Occipital lobe (tissue), 2 donors: Measurements from ENCODE around the gene CNN2. TPM values are rescaled to one million over a fixed set of nuclear protein-coding genes. Genes with fewer than 3 reads are reported as not detected.

ENCODE experiments used
- DNase-seq: peaks from one replicate; lab custom pipeline; 2025; lab: John Stamatoyannopoulos, UW
- total RNA-seq: library from RNA; depleted of rRNA; stranded (reverse); fragments of >200 nt; gene quantifications from one replicate; pipeline ENCODE4 v1.2.3, GENCODE V29; 2014

CNN2 gene
- total RNA-seq, 1 donor from 2014 or later, result 9.5 TPM

DNA sequence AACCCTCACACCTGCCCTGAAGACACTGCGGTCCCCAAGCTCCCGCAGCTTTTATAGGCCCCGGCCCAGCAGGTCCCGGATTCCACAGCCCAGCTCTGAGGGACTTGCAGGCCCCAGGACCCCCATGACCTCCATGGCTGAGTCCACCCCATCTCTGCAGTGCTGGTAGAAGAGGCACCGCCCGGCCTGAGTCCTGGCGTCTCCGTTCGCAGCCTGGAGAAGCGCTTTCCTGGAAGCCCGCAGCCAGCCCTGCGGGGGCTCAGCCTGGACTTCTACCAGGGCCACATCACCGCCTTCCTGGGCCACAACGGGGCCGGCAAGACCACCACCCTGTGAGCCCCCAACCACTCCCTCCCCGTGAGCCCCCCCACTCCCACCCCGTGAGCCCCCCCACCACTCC, 22.7 kb downstream of the CNN2 start:
- DNase-seq, result no peak

DNA sequence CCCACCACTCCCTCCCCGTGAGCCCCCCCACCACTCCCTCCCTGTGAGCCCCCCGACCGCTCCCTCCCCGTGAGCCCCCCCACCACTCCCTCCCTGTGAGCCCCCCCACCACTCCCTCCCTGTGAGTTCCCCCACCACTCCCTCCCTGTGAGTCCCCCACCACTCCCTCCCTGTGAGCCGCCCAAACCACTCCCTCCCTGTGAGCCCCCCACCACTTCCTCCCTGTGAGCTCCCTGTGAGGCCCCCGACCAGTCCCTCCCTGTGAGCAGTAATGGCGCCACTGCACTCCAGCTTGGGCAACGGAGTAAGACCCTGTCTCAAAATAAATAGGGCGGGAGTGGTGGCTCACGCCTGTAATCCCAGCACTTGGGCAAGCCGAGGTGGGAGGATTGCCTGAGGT, 23.4 kb downstream of the CNN2 start:
- DNase-seq, result no peak

DNA sequence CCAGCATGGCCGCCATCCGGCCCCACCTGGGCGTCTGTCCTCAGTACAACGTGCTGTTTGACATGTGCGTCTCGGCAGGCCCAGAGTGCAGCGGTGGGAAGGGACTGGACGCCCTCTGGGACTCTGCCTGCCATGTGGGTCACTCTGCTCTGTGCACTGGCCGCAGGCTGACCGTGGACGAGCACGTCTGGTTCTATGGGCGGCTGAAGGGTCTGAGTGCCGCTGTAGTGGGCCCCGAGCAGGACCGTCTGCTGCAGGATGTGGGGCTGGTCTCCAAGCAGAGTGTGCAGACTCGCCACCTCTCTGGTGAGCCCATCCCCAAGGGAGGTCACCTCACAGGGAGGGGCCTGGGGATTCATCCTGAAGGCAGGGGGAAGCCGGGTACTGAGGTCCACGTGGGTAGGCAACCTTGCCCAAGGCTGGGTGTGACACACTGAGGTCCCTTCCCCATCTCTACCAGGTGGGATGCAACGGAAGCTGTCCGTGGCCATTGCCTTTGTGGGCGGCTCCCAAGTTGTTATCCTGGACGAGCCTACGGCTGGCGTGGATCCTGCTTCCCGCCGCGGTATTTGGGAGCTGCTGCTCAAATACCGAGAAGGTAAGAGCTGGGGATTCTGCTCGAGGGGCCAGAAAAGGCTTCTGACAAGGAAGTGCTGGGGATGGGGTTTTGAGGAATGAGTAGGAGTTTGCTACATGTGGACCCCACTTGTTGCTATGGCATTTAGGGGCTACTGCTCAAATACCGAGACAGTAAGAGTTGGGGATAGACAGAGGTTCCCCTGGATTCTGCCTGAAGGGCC, 24.8 kb downstream of the CNN2 start:
- DNase-seq, result no peak

DNA sequence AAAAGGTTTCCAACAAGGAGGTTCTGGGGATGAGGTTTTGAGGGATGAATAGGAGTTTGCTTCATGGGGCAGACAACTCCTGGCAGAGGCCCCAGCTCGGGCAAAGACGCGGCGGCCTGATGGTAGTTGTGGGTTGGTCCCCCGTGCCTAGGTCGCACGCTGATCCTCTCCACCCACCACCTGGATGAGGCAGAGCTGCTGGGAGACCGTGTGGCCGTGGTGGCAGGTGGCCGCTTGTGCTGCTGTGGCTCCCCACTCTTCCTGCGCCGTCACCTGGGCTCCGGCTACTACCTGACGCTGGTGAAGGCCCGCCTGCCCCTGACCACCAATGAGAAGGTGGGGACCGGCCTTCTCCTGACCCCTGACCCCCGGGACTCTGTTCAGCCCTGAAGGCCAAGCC, 25.4 kb downstream of the CNN2 start:
- DNase-seq, result no peak

GRCh38 chr19:1052349-1052975, 26.1 kb downstream of the CNN2 start:
- no peak for DNase-seq

- DNase-seq, result no peak
Observed at GRCh38 chr19:1053176-1054101, 27.0 kb downstream of the CNN2 start.

DNA sequence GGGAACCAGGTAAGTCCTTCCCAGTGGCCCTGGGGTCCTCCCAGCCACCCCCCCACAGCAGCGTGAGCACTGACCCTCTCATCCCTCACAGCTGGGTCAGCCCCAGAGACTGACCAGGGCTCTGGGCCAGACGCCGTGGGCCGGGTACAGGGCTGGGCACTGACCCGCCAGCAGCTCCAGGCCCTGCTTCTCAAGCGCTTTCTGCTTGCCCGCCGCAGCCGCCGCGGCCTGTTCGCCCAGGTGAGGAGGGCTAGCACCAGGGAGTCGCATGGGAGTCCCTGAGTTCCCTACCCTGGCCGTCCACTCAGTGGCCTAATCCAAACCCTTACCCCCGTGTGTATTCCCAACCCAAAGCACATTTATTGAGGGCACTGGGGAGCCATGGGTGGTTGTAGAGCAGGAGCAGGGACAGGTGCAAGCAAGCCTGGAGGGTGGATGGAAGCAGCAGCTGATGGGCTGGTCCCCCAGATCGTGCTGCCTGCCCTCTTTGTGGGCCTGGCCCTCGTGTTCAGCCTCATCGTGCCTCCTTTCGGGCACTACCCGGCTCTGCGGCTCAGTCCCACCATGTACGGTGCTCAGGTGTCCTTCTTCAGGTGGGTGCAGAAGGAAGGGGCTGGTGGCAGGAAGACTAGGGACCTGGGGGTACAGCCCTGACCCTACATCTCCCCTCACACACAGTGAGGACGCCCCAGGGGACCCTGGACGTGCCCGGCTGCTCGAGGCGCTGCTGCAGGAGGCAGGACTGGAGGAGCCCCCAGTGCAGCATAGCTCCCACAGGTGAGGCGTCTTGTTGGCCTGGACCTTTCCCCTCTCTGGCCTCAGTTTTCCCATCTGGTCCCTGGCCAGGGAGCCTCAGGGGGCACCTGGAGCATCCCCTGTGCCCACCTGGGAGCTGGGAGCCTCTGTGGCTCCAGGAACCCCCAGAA, 28.0 kb downstream of the CNN2 start:
- no peak for DNase-seq

GRCh38 chr19:1055028-1055425, 28.6 kb downstream of the CNN2 start:
- DNase-seq, result no peak

DNA sequence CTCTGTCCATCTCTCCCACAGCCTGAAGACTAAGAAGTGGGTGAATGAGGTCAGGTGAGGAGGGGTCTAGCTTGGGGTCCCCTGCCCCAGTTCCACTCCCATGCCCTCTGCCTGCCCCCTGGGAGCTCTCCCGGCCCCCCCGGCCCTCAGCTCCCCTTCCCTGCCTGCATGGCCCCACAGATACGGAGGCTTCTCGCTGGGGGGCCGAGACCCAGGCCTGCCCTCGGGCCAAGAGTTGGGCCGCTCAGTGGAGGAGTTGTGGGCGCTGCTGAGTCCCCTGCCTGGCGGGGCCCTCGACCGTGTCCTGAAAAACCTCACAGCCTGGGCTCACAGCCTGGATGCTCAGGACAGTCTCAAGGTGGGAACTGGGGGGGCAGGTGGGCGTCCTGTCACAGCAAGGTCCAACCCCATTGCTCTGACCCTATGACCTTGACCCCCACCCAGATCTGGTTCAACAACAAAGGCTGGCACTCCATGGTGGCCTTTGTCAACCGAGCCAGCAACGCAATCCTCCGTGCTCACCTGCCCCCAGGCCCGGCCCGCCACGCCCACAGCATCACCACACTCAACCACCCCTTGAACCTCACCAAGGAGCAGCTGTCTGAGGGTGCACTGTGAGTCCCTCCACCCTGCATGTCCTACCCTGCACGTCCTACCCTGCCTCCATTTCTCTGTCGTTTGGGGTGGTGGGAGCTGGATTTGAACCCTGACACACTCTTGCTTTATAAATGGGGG, 29.6 kb downstream of the CNN2 start:
- no peak for DNase-seq

DNA sequence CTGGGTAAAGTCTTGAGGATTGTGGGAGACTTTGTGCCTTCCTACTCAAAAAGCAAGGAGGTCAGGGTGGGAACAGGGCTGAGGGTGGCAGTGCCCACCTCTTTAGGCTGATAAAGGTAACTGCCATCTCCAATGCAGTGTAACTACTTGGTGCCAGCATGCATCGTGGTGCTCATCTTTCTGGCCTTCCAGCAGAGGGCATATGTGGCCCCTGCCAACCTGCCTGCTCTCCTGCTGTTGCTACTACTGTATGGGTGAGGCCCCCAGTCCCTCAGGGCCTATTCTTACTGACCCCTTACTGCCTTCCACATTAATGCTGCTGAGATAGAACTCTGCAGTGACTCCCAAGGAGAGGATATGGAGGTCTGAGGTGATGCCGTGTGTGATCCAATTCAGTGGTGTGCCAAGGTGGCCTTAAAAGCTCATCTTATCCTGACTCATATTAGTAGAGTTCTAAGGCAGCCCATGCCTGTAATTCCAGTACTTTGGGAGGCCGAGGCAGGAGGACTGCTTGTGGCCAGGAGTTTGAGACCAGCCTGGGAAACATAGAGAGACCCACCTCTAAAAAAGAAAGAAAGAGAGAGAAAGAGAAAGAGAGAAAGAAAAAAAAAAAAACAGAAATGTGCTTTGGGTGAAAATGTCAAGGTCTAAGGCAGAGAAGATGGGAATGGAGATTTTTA, 30.9 kb downstream of the CNN2 start:
- DNase-seq, result no peak

DNA sequence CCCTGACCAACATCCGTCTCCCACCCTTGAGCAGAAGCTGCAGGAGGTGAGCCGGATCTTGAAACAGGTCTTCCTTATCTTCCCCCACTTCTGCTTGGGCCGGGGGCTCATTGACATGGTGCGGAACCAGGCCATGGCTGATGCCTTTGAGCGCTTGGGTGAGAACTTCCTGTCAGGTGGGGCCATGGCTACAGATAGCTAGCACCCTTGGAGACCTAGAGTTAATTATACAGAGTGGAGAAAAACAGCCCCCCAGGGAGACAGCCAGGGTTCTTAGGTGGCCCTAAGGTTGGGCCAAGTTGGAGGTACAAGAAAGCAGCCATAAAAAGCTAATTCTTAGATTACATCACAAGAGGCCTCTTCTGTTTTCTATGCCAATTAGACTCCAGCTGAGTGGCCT, 31.7 kb downstream of the CNN2 start:
- DNase-seq, result no peak

DNA sequence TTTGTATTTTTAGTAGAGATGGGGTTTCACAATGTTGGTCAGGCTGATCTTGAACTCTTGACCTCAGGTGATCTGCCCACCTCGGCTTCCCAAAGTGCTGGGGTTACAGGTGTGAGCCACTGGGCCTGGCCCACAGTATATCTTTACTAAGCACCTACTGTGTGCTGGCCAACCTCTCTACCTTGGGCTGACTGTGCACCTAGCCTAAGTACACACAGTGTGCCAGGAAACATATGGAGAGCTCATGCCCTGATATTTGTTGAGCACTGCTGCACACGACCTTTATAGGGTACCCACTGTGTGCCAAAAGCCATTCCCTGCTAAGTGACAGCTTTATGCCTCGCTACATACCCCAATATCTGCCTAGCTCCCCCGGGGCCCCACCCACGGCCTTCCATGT, 34.3 kb downstream of the CNN2 start:
- no peak for DNase-seq

DNA sequence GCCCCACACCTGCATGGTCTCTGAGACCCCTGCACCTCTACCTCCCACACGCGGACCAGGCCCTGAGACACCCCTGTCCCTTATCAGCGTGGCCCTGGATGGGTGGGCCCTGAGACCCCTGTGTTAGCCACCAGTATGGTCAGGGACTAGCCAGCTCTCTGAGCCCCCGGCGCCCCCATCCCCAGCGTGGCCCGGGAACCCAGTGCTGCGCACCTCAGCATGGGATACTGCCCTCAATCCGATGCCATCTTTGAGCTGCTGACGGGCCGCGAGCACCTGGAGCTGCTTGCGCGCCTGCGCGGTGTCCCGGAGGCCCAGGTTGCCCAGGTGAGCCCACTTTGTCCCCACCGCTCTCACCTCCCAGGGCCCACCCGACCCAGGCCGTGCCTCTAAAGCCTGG, 35.6 kb downstream of the CNN2 start:
- DNase-seq, result no peak

DNA sequence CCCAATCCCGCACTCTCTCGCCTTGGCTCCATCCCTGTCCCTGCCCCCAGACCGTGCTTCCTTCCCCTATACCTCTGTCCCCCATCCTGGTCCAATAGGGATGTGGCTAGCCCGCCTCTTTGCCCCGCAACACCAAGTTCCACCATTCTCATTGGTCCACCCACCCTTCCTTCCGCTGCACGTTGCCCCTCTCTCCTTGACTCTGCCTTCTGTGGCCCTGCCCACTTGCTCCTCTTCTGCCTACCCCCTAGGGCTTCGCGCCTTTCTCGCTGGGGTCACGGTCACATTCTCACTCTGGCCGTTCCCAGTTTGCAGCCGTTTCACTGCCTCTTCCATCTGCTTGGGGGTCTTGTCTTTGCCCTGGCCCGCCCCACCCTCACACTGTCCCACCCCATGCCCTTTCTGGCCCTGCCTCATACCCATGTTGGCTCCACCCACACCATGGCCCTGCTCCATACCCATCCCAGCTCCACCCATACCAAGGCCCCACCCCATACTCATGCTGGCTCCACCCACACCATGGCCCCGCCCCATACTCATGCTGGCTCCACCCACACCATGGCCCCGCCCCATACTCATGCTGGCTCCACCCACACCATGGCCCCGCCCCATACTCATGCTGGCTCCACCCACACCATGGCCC, 36.1 kb downstream of the CNN2 start:
- DNase-seq, result no peak

- DNase-seq, result no peak
Observed at GRCh38 chr19:1063030-1063908, 36.9 kb downstream of the CNN2 start.

- no peak for DNase-seq
Observed at GRCh38 chr19:1063909-1064660, 37.7 kb downstream of the CNN2 start.
